WTC11 (cell line): ENCODE measurements around the gene TBCB. TPM values are rescaled to one million over a fixed set of nuclear protein-coding genes. Genes with fewer than 3 reads are reported as not detected.

Experiments
- ATAC-seq: fragments of 200-7000 bp; cut with Tn5 transposase; 2 replicates; pipeline ENCODE4 v1.10.0; 2021; ENCODE audit warnings: mild to moderate bottlenecking, moderate library complexity
- CTCF ChIA-PET: fragments of 300-600 bp; sonication (Branson Sonifier 250); formaldehyde crosslinking; loops from one replicate; lab custom pipeline; 2021; ENCODE audit warnings: antibody characterized with exemption; lab: Charles Lee
- POLR2A ChIA-PET: fragments of 350-600 bp; sonication (Branson Sonifier 250); formaldehyde crosslinking; loops from one replicate; lab custom pipeline; 2021; ENCODE audit warnings: antibody characterized with exemption; lab: Charles Lee
- DNase-seq: peaks from one replicate; pipeline ENCODE4 v3.0.0; 2021; ENCODE audit warnings: low spot score
- H3K27ac Mint-ChIP-seq: 2 replicates; pipeline ENCODE4 v1.8.0; 2021; ENCODE audit warnings: mixed read lengths
- H3K27me3 Mint-ChIP-seq: 2 replicates; pipeline ENCODE4 v1.8.0; 2021; ENCODE audit warnings: low read depth, mild to moderate bottlenecking, moderate library complexity, mixed read lengths
- H3K36me3 Mint-ChIP-seq: 2 replicates; pipeline ENCODE4 v1.8.0; 2021; ENCODE audit warnings: mixed read lengths
- H3K4me1 Mint-ChIP-seq: 2 replicates; pipeline ENCODE4 v1.8.0; 2022; ENCODE audit warnings: mixed read lengths
- H3K4me3 Mint-ChIP-seq: 2 replicates; pipeline ENCODE4 v1.8.0; 2021; ENCODE audit warnings: mild to moderate bottlenecking, moderate library complexity, mixed read lengths
- H3K9me3 Mint-ChIP-seq: 2 replicates; pipeline ENCODE4 v1.8.0; 2021; ENCODE audit warnings: mixed read lengths
- ATF1 ChIP-seq: sonication (generic); formaldehyde crosslinking; IDR thresholded peaks from 2 replicates; pipeline ENCODE4 v1.8.1; 2023; ENCODE audit warnings: mild to moderate bottlenecking, moderate library complexity, missing genetic modification reagents
- FOXJ3 ChIP-seq: sonication (generic); formaldehyde crosslinking; IDR thresholded peaks from 2 replicates; pipeline ENCODE4 v1.9.0; 2021; ENCODE audit warnings: missing genetic modification reagents, mild to moderate bottlenecking, borderline replicate concordance
- GABPB1 ChIP-seq: sonication (generic); formaldehyde crosslinking; IDR thresholded peaks from 2 replicates; pipeline ENCODE4 v1.8.1; 2023; ENCODE audit warnings: mild to moderate bottlenecking, missing genetic modification reagents
- GTF2I ChIP-seq: fragments of 250-450 bp; sonication (Bioruptor Pico); conservative IDR thresholded peaks from 2 replicates; pipeline ENCODE4 v1.4.0; 2021; ENCODE audit warnings: mild to moderate bottlenecking
- KAT7 ChIP-seq: sonication (generic); formaldehyde crosslinking; IDR thresholded peaks from 2 replicates; pipeline ENCODE4 v1.8.1; 2023; ENCODE audit warnings: missing genetic modification reagents, mild to moderate bottlenecking, borderline replicate concordance
- RELA ChIP-seq: sonication (generic); formaldehyde crosslinking; IDR thresholded peaks from 2 replicates; pipeline ENCODE4 v1.8.1; 2022; ENCODE audit warnings: missing genetic modification reagents, mild to moderate bottlenecking, borderline replicate concordance
- SP1 ChIP-seq: sonication (generic); formaldehyde crosslinking; conservative IDR thresholded peaks from 2 replicates; pipeline ENCODE4 v1.8.1; 2022; ENCODE audit warnings: missing genetic modification reagents
- TEAD1 ChIP-seq: sonication (generic); formaldehyde crosslinking; IDR thresholded peaks from 2 replicates; pipeline ENCODE4 v1.8.0; 2022; ENCODE audit warnings: mild to moderate bottlenecking, missing genetic modification reagents
- TEAD4 ChIP-seq: sonication (generic); formaldehyde crosslinking; IDR thresholded peaks from 2 replicates; pipeline ENCODE4 v1.8.0; 2022; ENCODE audit warnings: mild to moderate bottlenecking, missing genetic modification reagents
- ZNF121 ChIP-seq: sonication (generic); formaldehyde crosslinking; IDR thresholded peaks from 2 replicates; pipeline ENCODE4 v1.8.0; 2023; ENCODE audit warnings: missing genetic modification reagents
- ZNF317 ChIP-seq: sonication (generic); formaldehyde crosslinking; IDR thresholded peaks from 2 replicates; pipeline ENCODE4 v1.8.1; 2023; ENCODE audit warnings: low read depth, mild to moderate bottlenecking, moderate library complexity, missing genetic modification reagents, borderline replicate concordance
- ZNF671 ChIP-seq: fragments of 250-450 bp; sonication (Bioruptor Pico); IDR thresholded peaks from 2 replicates; pipeline ENCODE4 v1.8.0; 2021; ENCODE audit warnings: mild to moderate bottlenecking
- total RNA-seq: library from RNA; stranded (reverse); gene quantifications from 3 replicates; pipeline ENCODE4 v1.2.3, GENCODE V29; 2021
- TF ChIP-seq, protein P1 (sequence below): sonication (generic); formaldehyde crosslinking; IDR thresholded peaks from 2 replicates; pipeline ENCODE4 v1.8.1; 2022; ENCODE audit warnings: mild to moderate bottlenecking, moderate library complexity, missing genetic modification reagents
- TF ChIP-seq, protein P2 (sequence below): fragments of 250-450 bp; sonication (Bioruptor Pico); IDR thresholded peaks from 2 replicates; pipeline ENCODE4 v1.9.0; 2021; ENCODE audit warnings: mild to moderate bottlenecking, borderline replicate concordance
- TF ChIP-seq, protein P3 (sequence below): fragments of 200-600 bp; IDR thresholded peaks from 2 replicates; pipeline ENCODE4 v1.8.0; 2022; ENCODE audit warnings: antibody characterized with exemption
- TF ChIP-seq, protein P4 (sequence below): sonication (generic); formaldehyde crosslinking; IDR thresholded peaks from 2 replicates; pipeline ENCODE4 v1.8.1; 2023; ENCODE audit warnings: mild to moderate bottlenecking, missing genetic modification reagents, moderate library complexity
- TF ChIP-seq, protein P5 (sequence below): sonication (generic); formaldehyde crosslinking; IDR thresholded peaks from 2 replicates; pipeline ENCODE4 v1.8.1; 2022; ENCODE audit warnings: low read depth, missing genetic modification reagents, borderline replicate concordance
- TF ChIP-seq, protein P6 (sequence below): fragments of 250-450 bp; sonication (Bioruptor Pico); IDR thresholded peaks from 2 replicates; pipeline ENCODE4 v1.9.0; 2021; ENCODE audit warnings: moderate library complexity, mild to moderate bottlenecking, inconsistent platforms, borderline replicate concordance
- TF ChIP-seq, protein P7 (sequence below): fragments of 250-450 bp; sonication (Bioruptor Pico); IDR thresholded peaks from 2 replicates; pipeline ENCODE4 v1.9.0; 2021; ENCODE audit warnings: mild to moderate bottlenecking

The TBCB gene
- total RNA-seq, 1 experiment from 2014 or later: 182 TPM

DNA sequence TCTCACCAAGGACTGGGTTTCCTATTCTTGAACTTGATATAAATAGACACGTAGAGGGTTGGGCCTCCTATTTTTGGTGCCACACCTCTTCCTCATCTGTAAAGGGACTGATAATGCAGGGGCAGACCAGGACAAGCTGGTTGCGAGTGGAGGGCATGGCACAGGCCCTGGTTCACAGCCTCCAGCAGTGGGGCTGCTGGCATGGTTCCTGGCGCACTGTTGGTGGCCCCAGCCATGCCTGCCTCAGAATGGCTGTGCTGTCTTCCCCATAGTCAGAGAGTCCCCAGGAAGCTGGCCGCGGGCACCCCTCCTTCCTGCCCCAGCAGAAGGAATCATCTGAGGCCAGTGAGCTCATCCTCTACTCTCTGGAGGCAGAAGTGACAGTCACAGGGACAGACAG is 14.8 kb upstream of the TBCB start:
- DNase-seq (no peak), ATAC-seq (no peak)
- Mint-ChIP-seq H3K4me1 (no peaks in the 10 kb centered on the region), H3K9me3 (no peaks in the 10 kb centered on the region), H3K36me3 (peaks cover 29% of the 10 kb centered on the region), H3K27ac (no peak overlapping the region), H3K27me3 (no peaks in the 10 kb centered on the region), H3K4me3 (no peak overlapping the region)
- POLR2A ChIA-PET: no interaction called here
- TF ChIP-seq TEAD1 (CRISPR knock-in tag) (no peak), ZNF671 (CRISPR knock-in tag) (no peak), ATF1 (CRISPR knock-in tag) (no peak), RELA (CRISPR knock-in tag) (no peak), FOXJ3 (CRISPR knock-in tag) (no peak), TEAD4 (CRISPR knock-in tag) (no peak), ZNF121 (CRISPR knock-in tag) (no peak), ZNF317 (CRISPR knock-in tag) (no peak), SP1 (CRISPR knock-in tag) (no peak), GABPB1 (CRISPR knock-in tag) (no peak), GTF2I (CRISPR knock-in tag) (no peak), KAT7 (CRISPR knock-in tag) (no peak)
- TF ChIP-seq, protein P1, sequence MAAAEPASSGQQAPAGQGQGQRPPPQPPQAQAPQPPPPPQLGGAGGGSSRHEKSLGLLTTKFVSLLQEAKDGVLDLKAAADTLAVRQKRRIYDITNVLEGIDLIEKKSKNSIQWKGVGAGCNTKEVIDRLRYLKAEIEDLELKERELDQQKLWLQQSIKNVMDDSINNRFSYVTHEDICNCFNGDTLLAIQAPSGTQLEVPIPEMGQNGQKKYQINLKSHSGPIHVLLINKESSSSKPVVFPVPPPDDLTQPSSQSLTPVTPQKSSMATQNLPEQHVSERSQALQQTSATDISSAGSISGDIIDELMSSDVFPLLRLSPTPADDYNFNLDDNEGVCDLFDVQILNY (CRISPR knock-in tag): no peak
- TF ChIP-seq, protein P2, sequence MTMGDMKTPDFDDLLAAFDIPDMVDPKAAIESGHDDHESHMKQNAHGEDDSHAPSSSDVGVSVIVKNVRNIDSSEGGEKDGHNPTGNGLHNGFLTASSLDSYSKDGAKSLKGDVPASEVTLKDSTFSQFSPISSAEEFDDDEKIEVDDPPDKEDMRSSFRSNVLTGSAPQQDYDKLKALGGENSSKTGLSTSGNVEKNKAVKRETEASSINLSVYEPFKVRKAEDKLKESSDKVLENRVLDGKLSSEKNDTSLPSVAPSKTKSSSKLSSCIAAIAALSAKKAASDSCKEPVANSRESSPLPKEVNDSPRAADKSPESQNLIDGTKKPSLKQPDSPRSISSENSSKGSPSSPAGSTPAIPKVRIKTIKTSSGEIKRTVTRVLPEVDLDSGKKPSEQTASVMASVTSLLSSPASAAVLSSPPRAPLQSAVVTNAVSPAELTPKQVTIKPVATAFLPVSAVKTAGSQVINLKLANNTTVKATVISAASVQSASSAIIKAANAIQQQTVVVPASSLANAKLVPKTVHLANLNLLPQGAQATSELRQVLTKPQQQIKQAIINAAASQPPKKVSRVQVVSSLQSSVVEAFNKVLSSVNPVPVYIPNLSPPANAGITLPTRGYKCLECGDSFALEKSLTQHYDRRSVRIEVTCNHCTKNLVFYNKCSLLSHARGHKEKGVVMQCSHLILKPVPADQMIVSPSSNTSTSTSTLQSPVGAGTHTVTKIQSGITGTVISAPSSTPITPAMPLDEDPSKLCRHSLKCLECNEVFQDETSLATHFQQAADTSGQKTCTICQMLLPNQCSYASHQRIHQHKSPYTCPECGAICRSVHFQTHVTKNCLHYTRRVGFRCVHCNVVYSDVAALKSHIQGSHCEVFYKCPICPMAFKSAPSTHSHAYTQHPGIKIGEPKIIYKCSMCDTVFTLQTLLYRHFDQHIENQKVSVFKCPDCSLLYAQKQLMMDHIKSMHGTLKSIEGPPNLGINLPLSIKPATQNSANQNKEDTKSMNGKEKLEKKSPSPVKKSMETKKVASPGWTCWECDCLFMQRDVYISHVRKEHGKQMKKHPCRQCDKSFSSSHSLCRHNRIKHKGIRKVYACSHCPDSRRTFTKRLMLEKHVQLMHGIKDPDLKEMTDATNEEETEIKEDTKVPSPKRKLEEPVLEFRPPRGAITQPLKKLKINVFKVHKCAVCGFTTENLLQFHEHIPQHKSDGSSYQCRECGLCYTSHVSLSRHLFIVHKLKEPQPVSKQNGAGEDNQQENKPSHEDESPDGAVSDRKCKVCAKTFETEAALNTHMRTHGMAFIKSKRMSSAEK (CRISPR knock-in tag): no peak
- TF ChIP-seq, protein P3, sequence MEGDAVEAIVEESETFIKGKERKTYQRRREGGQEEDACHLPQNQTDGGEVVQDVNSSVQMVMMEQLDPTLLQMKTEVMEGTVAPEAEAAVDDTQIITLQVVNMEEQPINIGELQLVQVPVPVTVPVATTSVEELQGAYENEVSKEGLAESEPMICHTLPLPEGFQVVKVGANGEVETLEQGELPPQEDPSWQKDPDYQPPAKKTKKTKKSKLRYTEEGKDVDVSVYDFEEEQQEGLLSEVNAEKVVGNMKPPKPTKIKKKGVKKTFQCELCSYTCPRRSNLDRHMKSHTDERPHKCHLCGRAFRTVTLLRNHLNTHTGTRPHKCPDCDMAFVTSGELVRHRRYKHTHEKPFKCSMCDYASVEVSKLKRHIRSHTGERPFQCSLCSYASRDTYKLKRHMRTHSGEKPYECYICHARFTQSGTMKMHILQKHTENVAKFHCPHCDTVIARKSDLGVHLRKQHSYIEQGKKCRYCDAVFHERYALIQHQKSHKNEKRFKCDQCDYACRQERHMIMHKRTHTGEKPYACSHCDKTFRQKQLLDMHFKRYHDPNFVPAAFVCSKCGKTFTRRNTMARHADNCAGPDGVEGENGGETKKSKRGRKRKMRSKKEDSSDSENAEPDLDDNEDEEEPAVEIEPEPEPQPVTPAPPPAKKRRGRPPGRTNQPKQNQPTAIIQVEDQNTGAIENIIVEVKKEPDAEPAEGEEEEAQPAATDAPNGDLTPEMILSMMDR: no peak
- TF ChIP-seq, protein P4, sequence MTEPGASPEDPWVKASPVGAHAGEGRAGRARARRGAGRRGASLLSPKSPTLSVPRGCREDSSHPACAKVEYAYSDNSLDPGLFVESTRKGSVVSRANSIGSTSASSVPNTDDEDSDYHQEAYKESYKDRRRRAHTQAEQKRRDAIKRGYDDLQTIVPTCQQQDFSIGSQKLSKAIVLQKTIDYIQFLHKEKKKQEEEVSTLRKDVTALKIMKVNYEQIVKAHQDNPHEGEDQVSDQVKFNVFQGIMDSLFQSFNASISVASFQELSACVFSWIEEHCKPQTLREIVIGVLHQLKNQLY (CRISPR knock-in tag): no peak
- TF ChIP-seq, protein P5, sequence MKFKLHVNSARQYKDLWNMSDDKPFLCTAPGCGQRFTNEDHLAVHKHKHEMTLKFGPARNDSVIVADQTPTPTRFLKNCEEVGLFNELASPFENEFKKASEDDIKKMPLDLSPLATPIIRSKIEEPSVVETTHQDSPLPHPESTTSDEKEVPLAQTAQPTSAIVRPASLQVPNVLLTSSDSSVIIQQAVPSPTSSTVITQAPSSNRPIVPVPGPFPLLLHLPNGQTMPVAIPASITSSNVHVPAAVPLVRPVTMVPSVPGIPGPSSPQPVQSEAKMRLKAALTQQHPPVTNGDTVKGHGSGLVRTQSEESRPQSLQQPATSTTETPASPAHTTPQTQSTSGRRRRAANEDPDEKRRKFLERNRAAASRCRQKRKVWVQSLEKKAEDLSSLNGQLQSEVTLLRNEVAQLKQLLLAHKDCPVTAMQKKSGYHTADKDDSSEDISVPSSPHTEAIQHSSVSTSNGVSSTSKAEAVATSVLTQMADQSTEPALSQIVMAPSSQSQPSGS: no peak
- TF ChIP-seq, protein P6, sequence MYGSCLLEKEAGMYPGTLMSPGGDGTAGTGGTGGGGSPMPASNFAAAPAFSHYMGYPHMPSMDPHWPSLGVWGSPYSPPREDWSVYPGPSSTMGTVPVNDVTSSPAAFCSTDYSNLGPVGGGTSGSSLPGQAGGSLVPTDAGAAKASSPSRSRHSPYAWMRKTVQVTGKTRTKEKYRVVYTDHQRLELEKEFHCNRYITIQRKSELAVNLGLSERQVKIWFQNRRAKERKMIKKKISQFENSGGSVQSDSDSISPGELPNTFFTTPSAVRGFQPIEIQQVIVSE (CRISPR knock-in tag): no peak
- TF ChIP-seq, protein P7, sequence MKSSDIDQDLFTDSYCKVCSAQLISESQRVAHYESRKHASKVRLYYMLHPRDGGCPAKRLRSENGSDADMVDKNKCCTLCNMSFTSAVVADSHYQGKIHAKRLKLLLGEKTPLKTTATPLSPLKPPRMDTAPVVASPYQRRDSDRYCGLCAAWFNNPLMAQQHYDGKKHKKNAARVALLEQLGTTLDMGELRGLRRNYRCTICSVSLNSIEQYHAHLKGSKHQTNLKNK (CRISPR knock-in tag): no peak
- CTCF ChIA-PET: no interaction called here
